Activated CD8-positive, alpha-beta T cell treated with anti-CD3 and anti-CD28 coated beads for 36 hours (primary cell): ENCODE results near the gene NAALADL2. TPM values are rescaled to one million over a fixed set of nuclear protein-coding genes. Genes with fewer than 3 reads are reported as not detected.

Experiments used
- ATAC-seq: fragments of 200-7000 bp; cut with Tn5 transposase; one replicate; pipeline ENCODE4 v1.10.0; 2021; ENCODE audit warnings: mild to moderate bottlenecking, moderate library complexity
- CTCF ChIA-PET: fragments of 350-600 bp; sonication (Branson Sonifier 250); formaldehyde crosslinking; loops from one replicate; lab custom pipeline; 2021; ENCODE audit warnings: antibody characterized with exemption; lab: Charles Lee
- POLR2A ChIA-PET: fragments of 350-600 bp; sonication (Branson Sonifier 250); formaldehyde crosslinking; loops from one replicate; lab custom pipeline; 2021; ENCODE audit warnings: antibody characterized with exemption; lab: Charles Lee
- DNase-seq: peaks from one replicate; pipeline ENCODE4 v3.0.0-alpha.2; 2020
- H3K27ac Mint-ChIP-seq: one replicate; pipeline ENCODE4 v1.8.0; 2021; ENCODE audit warnings: mild to moderate bottlenecking, mixed read lengths
- H3K27me3 Mint-ChIP-seq: one replicate; pipeline ENCODE4 v1.8.0; 2021; ENCODE audit warnings: mixed read lengths
- H3K36me3 Mint-ChIP-seq: one replicate; pipeline ENCODE4 v1.8.0; 2021; ENCODE audit warnings: low read depth, mixed read lengths
- H3K4me1 Mint-ChIP-seq: one replicate; pipeline ENCODE4 v1.8.0; 2021; ENCODE audit warnings: low read depth, mixed read lengths
- H3K4me3 Mint-ChIP-seq: one replicate; pipeline ENCODE4 v1.8.0; 2021; ENCODE audit warnings: mild to moderate bottlenecking, moderate library complexity, mixed read lengths
- H3K9me3 Mint-ChIP-seq: one replicate; pipeline ENCODE4 v1.8.0; 2021; ENCODE audit warnings: mixed read lengths
- CTCF ChIP-seq: fragments of 200-600 bp; IDR thresholded peaks from one replicate; pipeline ENCODE4 v1.8.0; 2022; ENCODE audit warnings: antibody characterized with exemption, mild to moderate bottlenecking
- intact Hi-C: fragments of 100-400 bp; cut with micrococcal nuclease; formaldehyde crosslinking; loops from one replicate; pipeline ENCODE4 v1.10.0; 2022
- total RNA-seq, 2 experiments: library from RNA; stranded (reverse); gene quantifications; one replicate each; pipeline ENCODE4 v1.2.3, GENCODE V29; 2021

Gene NAALADL2
- total RNA-seq, 2 experiments from 2014 or later, result 0.60 TPM; not detected in 1

- DNase-seq (no peak), ATAC-seq (no peak)
- H3K9me3 Mint-ChIP-seq, result peaks cover 3% of the 10 kb centered on the region
- H3K4me3 Mint-ChIP-seq, result no peak overlapping the region
- ChIA-PET POLR2A (no interaction called here), CTCF (no interaction called here)
- TF ChIP-seq CTCF, result no peak
- intact Hi-C loops, result no loop called here
- H3K27ac Mint-ChIP-seq, result no peak overlapping the region
- no peaks in the 10 kb centered on the region for H3K4me1 Mint-ChIP-seq
- no peaks in the 10 kb centered on the region for H3K36me3 Mint-ChIP-seq
- H3K27me3 Mint-ChIP-seq, result no peaks in the 10 kb centered on the region
Observed at GRCh38 chr3:175246766-175247165, 387.6 kb downstream of the NAALADL2 start.

GRCh38 chr3:175247629-175248028, 388.5 kb downstream of the NAALADL2 start:
- no peak for TF ChIP-seq CTCF
- ChIA-PET CTCF (no interaction called here), POLR2A (no interaction called here)
- Mint-ChIP-seq H3K4me3 (no peak overlapping the region), H3K27me3 (no peaks in the 10 kb centered on the region), H3K9me3 (peaks cover 3% of the 10 kb centered on the region), H3K27ac (no peak overlapping the region), H3K36me3 (no peaks in the 10 kb centered on the region), H3K4me1 (no peaks in the 10 kb centered on the region)
- ATAC-seq, result no peak
- no peak for DNase-seq
- intact Hi-C loops, result no loop called here

- Mint-ChIP-seq H3K4me1 (no peaks in the 10 kb centered on the region), H3K9me3 (peaks cover 3% of the 10 kb centered on the region), H3K4me3 (no peak overlapping the region), H3K27me3 (no peaks in the 10 kb centered on the region), H3K36me3 (no peaks in the 10 kb centered on the region), H3K27ac (no peak overlapping the region)
- no peak for DNase-seq
- TF ChIP-seq CTCF, result no peak
- ChIA-PET POLR2A (no interaction called here), CTCF (no interaction called here)
- no peak for ATAC-seq
- intact Hi-C loops, result no loop called here
Observed at GRCh38 chr3:175248832-175249231, 389.7 kb downstream of the NAALADL2 start.

GRCh38 chr3:175255698-175256097, 396.6 kb downstream of the NAALADL2 start:
- no peaks in the 10 kb centered on the region for H3K36me3 Mint-ChIP-seq
- POLR2A ChIA-PET, result no interaction called here

GRCh38 chr3:175257123-175257522, 398.0 kb downstream of the NAALADL2 start:
- no peak overlapping the region for H3K27ac Mint-ChIP-seq

More at GRCh38 chr3:175255698-175256097, 396.6 kb downstream of the NAALADL2 start:
- no peak for TF ChIP-seq CTCF
- CTCF ChIA-PET, result no interaction called here
- intact Hi-C loops, result no loop called here
- no peak overlapping the region for H3K27ac Mint-ChIP-seq
- H3K4me1 Mint-ChIP-seq, result no peaks in the 10 kb centered on the region
- no peak for DNase-seq
- no peaks in the 10 kb centered on the region for H3K27me3 Mint-ChIP-seq
- peaks cover 3% of the 10 kb centered on the region for H3K9me3 Mint-ChIP-seq
- no peak for ATAC-seq
- no peak overlapping the region for H3K4me3 Mint-ChIP-seq

More at GRCh38 chr3:175257123-175257522, 398.0 kb downstream of the NAALADL2 start:
- Mint-ChIP-seq H3K4me3 (no peak overlapping the region), H3K4me1 (no peaks in the 10 kb centered on the region), H3K36me3 (no peaks in the 10 kb centered on the region), H3K9me3 (no peaks in the 10 kb centered on the region), H3K27me3 (no peaks in the 10 kb centered on the region)
- ChIA-PET CTCF (no interaction called here), POLR2A (no interaction called here)
- ATAC-seq (no peak), DNase-seq (no peak)
- TF ChIP-seq CTCF, result no peak
- intact Hi-C loops, result no loop called here
